Mesothelial cell of epicardium (in vitro differentiated cells): ENCODE measurements around the gene MAN2C1. TPM values are rescaled to one million over a fixed set of nuclear protein-coding genes. Genes with fewer than 3 reads are reported as not detected.
A peak's percentile ranks its signal among the peaks of the same experiment; 100 is the strongest.
"Not testable (repeated sequence)": the region's sequence is repeated elsewhere in the genome, so short reads cannot be mapped to it uniquely, and the experiment has no call there.

ENCODE experiments used
- DNase-seq, 2 experiments: peaks; one replicate each; pipeline ENCODE4 v3.0.0; 2021; ENCODE audit warnings: low spot score in 2 of 2; ENCODE audit not compliant: unreplicated experiment in 2 of 2
- H3K27ac Mint-ChIP-seq: 2 replicates; pipeline ENCODE4 v1.8.0; 2021; ENCODE audit warnings: mixed read lengths
- H3K27me3 Mint-ChIP-seq: 2 replicates; pipeline ENCODE4 v1.8.0; 2021; ENCODE audit warnings: low read depth, mixed read lengths
- H3K36me3 Mint-ChIP-seq: 2 replicates; pipeline ENCODE4 v1.8.0; 2021; ENCODE audit warnings: mixed read lengths
- H3K4me1 Mint-ChIP-seq: 2 replicates; pipeline ENCODE4 v1.8.0; 2021; ENCODE audit warnings: mixed read lengths
- H3K4me3 Mint-ChIP-seq: 2 replicates; pipeline ENCODE4 v1.8.0; 2021; ENCODE audit warnings: mild to moderate bottlenecking, moderate library complexity, mixed read lengths
- H3K9me3 Mint-ChIP-seq: 2 replicates; pipeline ENCODE4 v1.8.0; 2021; ENCODE audit warnings: mixed read lengths
- total RNA-seq: library from RNA; stranded (reverse); gene quantifications from 3 replicates; pipeline ENCODE4 v1.2.1, GENCODE V29; 2021
- TF ChIP-seq, protein P1 (sequence below): fragments of 200-600 bp; sonication (generic); IDR thresholded peaks from one replicate; pipeline ENCODE4 v1.5.0; 2021; ENCODE audit warnings: antibody characterized with exemption; ENCODE audit not compliant: unreplicated experiment

The MAN2C1 gene
- total RNA-seq, 1 donor from 2014 or later = 264 TPM

DNA sequence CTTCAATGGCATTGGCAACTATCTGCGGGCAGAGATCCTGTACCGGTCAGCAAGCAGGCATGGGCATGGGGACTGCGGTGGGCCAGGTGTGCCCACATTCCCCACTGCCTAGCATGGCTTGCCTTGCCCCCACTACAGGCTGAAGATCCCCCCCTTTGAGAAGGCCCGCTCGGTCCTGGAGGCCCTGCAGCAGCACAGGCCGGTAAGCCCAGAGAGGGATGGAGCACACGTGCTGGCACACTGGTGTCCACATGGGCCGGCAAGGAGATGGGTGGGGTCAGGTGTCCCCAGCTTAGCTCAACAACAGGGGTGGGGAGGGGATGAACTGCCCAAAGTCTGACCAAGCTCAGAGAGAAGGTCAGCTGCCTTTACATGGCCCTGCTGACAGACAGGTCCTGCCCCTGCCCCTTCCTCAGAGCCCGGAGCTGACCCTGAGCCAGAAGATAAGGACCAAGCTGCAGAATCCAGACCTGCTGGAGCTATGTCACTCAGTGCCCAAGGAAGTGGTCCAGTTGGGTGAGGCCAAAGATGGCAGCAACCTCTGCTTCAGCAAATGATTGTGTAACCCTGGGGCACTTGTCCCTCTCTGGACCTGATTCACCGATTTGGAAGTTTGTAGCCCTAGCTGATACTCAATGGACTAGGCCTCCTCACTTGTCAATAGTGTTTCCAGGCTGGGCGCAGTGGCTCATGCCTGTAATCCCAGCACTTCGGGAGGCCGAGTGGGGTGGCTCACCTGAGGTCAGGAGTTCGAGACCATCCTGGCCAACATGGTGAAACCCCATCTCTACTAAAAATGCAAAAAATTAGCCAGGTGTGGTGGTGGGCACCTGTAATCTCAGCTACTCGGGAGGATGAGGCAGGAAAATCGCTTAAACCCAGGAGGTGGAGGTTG, 16.0 kb downstream of the MAN2C1 start:
- H3K36me3 Mint-ChIP-seq = peaks cover 1% of the 10 kb centered on the region
- H3K27ac Mint-ChIP-seq = no peak overlapping the region
- TF ChIP-seq, protein P1, sequence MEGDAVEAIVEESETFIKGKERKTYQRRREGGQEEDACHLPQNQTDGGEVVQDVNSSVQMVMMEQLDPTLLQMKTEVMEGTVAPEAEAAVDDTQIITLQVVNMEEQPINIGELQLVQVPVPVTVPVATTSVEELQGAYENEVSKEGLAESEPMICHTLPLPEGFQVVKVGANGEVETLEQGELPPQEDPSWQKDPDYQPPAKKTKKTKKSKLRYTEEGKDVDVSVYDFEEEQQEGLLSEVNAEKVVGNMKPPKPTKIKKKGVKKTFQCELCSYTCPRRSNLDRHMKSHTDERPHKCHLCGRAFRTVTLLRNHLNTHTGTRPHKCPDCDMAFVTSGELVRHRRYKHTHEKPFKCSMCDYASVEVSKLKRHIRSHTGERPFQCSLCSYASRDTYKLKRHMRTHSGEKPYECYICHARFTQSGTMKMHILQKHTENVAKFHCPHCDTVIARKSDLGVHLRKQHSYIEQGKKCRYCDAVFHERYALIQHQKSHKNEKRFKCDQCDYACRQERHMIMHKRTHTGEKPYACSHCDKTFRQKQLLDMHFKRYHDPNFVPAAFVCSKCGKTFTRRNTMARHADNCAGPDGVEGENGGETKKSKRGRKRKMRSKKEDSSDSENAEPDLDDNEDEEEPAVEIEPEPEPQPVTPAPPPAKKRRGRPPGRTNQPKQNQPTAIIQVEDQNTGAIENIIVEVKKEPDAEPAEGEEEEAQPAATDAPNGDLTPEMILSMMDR = no peak
- H3K27me3 Mint-ChIP-seq = peaks cover 4% of the 10 kb centered on the region
- DNase-seq = no peak
- H3K9me3 Mint-ChIP-seq = no peaks in the 10 kb centered on the region
- no peak overlapping the region for H3K4me3 Mint-ChIP-seq
- H3K4me1 Mint-ChIP-seq = peaks cover 5% of the 10 kb centered on the region

DNA sequence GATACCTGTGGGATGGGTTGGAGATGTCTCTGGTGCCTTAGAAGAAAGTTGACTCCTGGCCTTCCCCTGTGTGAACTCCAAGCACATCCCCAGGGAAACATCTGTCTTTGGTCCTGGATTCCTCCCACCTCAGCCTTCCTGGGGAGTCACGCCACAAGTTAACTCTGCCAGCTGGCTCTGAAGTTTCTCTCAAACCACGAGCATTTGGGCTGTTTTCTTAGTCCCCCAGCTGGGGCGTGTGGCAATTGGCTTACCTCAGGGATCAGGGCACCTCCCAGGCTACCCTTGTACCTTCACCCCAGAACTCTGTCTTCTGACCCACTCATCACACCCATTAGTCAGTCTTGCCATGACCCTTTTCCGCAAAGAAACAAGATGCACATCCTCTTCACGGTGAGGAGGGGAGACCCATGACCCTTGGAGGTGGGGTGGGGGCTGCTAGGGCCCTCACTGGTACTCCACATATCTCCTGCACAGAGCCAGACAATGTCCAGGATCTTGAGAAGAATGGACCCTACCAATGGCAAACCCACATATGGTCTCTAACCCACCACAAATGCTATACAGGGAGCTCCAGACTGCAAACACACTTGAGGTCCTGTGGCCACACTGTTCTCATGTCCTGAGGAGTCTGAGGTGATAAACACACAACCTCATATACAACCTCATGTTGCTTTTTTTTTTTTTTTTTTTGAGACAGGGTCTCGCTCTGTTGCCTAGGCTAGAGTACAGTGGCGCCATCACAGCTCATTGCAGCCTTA, 17.6 kb downstream of the MAN2C1 start:
- Mint-ChIP-seq H3K27ac (no peak overlapping the region), H3K4me3 (no peak overlapping the region), H3K4me1 (peaks cover 9% of the 10 kb centered on the region), H3K9me3 (no peaks in the 10 kb centered on the region), H3K36me3 (peaks cover 1% of the 10 kb centered on the region), H3K27me3 (peaks cover 14% of the 10 kb centered on the region)
- TF ChIP-seq, protein P1 = no peak
- DNase-seq = no peak

DNA sequence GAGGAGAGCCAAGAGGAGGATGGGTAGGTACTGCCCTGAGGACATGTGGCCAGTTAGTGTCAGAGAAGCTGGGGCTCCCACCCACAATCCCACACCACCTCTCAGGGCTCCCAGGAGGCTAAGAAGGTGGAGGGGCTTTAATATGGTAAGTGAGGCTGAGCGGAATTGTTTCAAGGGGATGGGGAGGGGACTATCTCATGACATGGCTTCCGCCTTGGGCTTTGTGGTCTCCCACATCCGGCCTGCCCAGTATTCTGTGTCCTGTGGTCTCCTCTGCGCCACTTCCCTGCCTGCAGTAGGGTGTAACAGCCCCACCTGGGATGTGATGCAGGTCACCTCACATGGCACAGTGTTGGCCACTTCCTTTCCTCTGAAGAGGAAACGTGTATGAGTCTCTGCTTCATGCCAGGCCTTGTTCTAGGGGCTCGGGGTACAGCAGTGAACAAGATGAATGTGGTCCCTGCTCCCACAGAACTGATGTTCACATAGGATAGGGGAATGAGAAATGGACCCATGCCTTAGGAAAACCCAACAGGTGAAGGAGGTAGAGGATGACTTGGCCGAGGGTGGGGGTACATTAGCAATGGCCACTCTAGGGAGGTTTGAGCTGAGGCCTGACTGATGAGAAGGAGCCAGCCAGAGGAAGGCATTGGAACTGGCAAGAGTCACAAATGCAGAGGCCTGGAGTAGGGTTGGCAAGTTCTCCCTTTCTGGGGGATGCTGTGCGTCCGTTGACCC, 18.4 kb downstream of the MAN2C1 start:
- no peaks in the 10 kb centered on the region for H3K36me3 Mint-ChIP-seq
- H3K9me3 Mint-ChIP-seq = no peaks in the 10 kb centered on the region
- TF ChIP-seq, protein P1 = no peak
- peaks cover 9% of the 10 kb centered on the region for H3K4me1 Mint-ChIP-seq
- peak overlapping the region; percentile 30 for H3K4me3 Mint-ChIP-seq
- no peak overlapping the region for H3K27ac Mint-ChIP-seq
- peaks cover 14% of the 10 kb centered on the region for H3K27me3 Mint-ChIP-seq
- DNase-seq = no peak

DNA sequence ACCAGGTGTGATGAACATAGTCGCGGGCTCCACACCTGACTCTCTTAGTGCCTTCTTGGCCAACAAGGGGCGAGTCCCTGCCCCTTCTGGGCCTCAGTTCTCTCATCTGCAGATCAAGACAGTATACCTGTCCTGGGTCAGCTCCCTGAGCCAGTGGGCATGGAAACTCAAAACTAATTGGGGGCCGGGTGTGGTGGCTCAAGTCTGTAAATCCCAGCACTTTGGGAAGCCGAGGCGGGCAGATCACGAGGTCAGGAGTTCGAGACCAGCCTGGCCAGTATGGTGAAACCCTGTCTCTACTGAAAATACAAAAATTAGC, 19.1 kb downstream of the MAN2C1 start:
- not testable (repeated sequence) for DNase-seq, H3K36me3 Mint-ChIP-seq, H3K9me3 Mint-ChIP-seq, H3K4me1 Mint-ChIP-seq, H3K27ac Mint-ChIP-seq
- peak overlapping the region; percentile 80 for H3K4me3 Mint-ChIP-seq
- H3K27me3 Mint-ChIP-seq = peaks cover 14% of the 10 kb centered on the region

DNA sequence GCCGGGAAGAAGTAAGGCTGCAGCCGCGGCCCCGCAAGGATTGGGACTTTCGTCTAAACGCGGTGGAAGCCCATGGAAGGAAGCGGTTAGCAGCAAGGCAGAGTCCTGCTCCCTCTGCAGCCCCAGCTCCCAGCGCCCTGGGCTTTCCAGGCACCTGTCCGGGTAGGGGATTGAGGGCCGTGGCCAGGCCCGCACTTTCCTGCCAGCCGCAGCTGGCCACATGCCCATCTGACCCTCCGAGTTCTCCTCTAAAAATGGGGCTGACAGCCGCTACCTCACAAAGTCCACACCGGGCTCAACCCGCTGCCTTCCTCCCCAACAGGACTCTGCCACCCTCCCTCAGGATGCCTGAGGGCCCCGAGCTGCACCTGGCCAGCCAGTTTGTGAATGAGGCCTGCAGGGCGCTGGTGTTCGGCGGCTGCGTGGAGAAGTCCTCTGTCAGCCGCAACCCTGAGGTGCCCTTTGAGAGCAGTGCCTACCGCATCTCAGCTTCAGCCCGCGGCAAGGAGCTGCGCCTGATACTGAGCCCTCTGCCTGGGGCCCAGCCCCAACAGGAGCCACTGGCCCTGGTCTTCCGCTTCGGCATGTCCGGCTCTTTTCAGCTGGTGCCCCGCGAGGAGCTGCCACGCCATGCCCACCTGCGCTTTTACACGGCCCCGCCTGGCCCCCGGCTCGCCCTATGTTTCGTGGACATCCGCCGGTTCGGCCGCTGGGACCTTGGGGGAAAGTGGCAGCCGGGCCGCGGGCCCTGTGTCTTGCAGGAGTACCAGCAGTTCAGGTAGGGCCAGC, 19.7 kb downstream of the MAN2C1 start:
- Mint-ChIP-seq H3K4me1 (peaks cover 9% of the 10 kb centered on the region), H3K27me3 (peaks cover 14% of the 10 kb centered on the region), H3K36me3 (no peaks in the 10 kb centered on the region), H3K4me3 (peak overlapping the region; percentile 80), H3K9me3 (no peaks in the 10 kb centered on the region), H3K27ac (no peak overlapping the region)
- DNase-seq = peak in 1 of 2 experiments; percentile 45
- TF ChIP-seq, protein P1 = no peak
